ENCODE results near the gene XPO5. TPM values are rescaled to one million over a fixed set of nuclear protein-coding genes. Genes with fewer than 3 reads are reported as not detected.

XPO5 gene
- total and polyA plus RNA-seq, 9 of the 15 experiments (the other 6 are each of a cell fraction or from before 2014, with no cell fraction given): 36.0 to 170 (median 99.1) TPM

DNA sequence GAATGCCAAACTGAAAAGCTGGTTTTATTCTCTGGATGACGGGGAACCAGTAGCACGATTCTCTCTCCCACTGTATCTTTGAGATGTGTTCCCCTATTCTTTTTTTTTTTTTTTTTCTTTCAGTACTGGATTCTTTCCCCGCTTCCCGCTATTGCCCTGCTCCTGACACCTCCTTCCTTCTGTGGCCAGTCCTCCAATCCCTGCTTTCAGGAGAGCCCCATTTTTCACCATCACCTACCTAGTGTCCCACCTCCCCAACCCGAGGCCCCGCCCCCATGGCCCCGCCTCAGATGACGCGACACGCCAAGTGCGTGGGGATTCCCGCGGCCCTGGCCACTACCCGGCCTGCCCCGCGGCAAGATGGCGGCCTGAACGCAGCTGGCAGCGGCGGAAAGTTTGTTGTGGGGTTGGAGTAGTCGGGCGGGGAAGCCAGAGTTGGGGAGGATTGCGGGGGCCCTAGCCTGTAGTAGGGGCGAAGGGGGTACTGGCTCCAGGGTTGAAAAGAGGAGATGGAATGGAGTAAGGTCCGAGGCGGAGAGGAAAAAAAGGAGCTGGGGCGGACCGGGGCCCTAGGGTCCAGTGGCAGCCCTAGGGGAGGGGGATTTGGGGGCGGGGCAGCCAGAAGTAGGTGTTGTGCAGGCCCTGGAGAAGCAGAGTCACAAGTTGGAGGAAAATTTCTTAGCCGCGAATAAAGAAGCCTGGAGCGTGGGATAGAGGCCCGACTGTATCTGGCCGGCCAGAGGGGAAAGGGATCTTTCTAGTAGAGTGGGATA lies 98.4 kb downstream of the XPO5 start, which contains the start of gene TJAP1 (continued):
- TF ChIP-seq HDAC3 (IDR thresholded peaks at IDR 0.05; ENCODE audit: borderline replicate concordance, partially characterized antibody): no peak
- no peak for TF ChIP-seq IFI16 (CRISPR knock-in tag; IDR thresholded peaks at IDR 0.05)
- TF ChIP-seq, protein P1, sequence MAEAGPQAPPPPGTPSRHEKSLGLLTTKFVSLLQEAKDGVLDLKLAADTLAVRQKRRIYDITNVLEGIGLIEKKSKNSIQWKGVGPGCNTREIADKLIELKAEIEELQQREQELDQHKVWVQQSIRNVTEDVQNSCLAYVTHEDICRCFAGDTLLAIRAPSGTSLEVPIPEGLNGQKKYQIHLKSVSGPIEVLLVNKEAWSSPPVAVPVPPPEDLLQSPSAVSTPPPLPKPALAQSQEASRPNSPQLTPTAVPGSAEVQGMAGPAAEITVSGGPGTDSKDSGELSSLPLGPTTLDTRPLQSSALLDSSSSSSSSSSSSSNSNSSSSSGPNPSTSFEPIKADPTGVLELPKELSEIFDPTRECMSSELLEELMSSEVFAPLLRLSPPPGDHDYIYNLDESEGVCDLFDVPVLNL (CRISPR knock-in tag; IDR thresholded peaks at IDR 0.05; ENCODE audit: low read depth): peak; percentile 88
- TF ChIP-seq, protein P2, sequence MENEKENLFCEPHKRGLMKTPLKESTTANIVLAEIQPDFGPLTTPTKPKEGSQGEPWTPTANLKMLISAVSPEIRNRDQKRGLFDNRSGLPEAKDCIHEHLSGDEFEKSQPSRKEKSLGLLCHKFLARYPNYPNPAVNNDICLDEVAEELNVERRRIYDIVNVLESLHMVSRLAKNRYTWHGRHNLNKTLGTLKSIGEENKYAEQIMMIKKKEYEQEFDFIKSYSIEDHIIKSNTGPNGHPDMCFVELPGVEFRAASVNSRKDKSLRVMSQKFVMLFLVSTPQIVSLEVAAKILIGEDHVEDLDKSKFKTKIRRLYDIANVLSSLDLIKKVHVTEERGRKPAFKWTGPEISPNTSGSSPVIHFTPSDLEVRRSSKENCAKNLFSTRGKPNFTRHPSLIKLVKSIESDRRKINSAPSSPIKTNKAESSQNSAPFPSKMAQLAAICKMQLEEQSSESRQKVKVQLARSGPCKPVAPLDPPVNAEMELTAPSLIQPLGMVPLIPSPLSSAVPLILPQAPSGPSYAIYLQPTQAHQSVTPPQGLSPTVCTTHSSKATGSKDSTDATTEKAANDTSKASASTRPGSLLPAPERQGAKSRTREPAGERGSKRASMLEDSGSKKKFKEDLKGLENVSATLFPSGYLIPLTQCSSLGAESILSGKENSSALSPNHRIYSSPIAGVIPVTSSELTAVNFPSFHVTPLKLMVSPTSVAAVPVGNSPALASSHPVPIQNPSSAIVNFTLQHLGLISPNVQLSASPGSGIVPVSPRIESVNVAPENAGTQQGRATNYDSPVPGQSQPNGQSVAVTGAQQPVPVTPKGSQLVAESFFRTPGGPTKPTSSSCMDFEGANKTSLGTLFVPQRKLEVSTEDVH (IDR thresholded peaks at IDR 0.05; ENCODE audit: low read depth, partially characterized antibody): peak; percentile 87
- TF ChIP-seq, protein P3, sequence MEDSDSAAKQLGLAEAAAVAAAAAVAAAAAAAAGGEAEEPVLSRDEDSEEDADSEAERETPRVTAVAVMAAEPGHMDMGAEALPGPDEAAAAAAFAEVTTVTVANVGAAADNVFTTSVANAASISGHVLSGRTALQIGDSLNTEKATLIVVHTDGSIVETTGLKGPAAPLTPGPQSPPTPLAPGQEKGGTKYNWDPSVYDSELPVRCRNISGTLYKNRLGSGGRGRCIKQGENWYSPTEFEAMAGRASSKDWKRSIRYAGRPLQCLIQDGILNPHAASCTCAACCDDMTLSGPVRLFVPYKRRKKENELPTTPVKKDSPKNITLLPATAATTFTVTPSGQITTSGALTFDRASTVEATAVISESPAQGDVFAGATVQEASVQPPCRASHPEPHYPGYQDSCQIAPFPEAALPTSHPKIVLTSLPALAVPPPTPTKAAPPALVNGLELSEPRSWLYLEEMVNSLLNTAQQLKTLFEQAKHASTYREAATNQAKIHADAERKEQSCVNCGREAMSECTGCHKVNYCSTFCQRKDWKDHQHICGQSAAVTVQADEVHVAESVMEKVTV (CRISPR knock-in tag; IDR thresholded peaks at IDR 0.05): no peak
- TF ChIP-seq EHMT2 (IDR thresholded peaks at IDR 0.05): no peak
- TF ChIP-seq BRD9 (IDR thresholded peaks at IDR 0.05; ENCODE audit: low read depth, partially characterized antibody): no peak
- TF ChIP-seq ILK (tag; IDR thresholded peaks at IDR 0.05; ENCODE audit: borderline replicate concordance, low read depth): no peak
- TF ChIP-seq ZNF133 (CRISPR knock-in tag; IDR thresholded peaks at IDR 0.05): no peak
- no peak for TF ChIP-seq ETV6 (IDR thresholded peaks at IDR 0.05; ENCODE audit: borderline replicate concordance in 1 of 2, low read depth in 2 of 2, low read length in 1 of 2)
- TF ChIP-seq ETV6 (CRISPR knock-in tag; IDR thresholded peaks at IDR 0.05; ENCODE audit: borderline replicate concordance): no peak
- no peak for TF ChIP-seq NR4A1 (CRISPR knock-in tag; IDR thresholded peaks at IDR 0.05)
- no peak for TF ChIP-seq NR4A1 (tag; IDR thresholded peaks at IDR 0.05)
- TF ChIP-seq EGR1 (conservative IDR thresholded peaks at IDR 0.05): peak; percentile 59
- no peak for TF ChIP-seq KDM2B (CRISPR knock-in tag; IDR thresholded peaks at IDR 0.05)
- TF ChIP-seq SRSF1 (IDR thresholded peaks at IDR 0.05; ENCODE audit: low read depth, low read length): no peak
- no peak for TF ChIP-seq ZNF583 (CRISPR knock-in tag; IDR thresholded peaks at IDR 0.05)
- TF ChIP-seq, protein P4, sequence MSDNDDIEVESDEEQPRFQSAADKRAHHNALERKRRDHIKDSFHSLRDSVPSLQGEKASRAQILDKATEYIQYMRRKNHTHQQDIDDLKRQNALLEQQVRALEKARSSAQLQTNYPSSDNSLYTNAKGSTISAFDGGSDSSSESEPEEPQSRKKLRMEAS (CRISPR knock-in tag; IDR thresholded peaks at IDR 0.05): 0 out of 2 replicates have a peak, but pooled peaks have one; percentile 11
- TF ChIP-seq RBFOX2 (IDR thresholded peaks at IDR 0.05; ENCODE audit: low read depth, low read length): peak; percentile 97
- TF ChIP-seq HCFC1 (IDR thresholded peaks at IDR 0.05; ENCODE audit: low read depth, low read length): peak; percentile 70
- peak; percentile 58; the same call in 1 of the 2 replicates for TF ChIP-seq SAFB (IDR thresholded peaks at IDR 0.05; ENCODE audit: borderline replicate concordance, low read depth, low read length)
- TF ChIP-seq, protein P5, sequence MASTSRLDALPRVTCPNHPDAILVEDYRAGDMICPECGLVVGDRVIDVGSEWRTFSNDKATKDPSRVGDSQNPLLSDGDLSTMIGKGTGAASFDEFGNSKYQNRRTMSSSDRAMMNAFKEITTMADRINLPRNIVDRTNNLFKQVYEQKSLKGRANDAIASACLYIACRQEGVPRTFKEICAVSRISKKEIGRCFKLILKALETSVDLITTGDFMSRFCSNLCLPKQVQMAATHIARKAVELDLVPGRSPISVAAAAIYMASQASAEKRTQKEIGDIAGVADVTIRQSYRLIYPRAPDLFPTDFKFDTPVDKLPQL (IDR thresholded peaks at IDR 0.05; ENCODE audit: extremely low read depth, insufficient read length): no peak
- no peak for TF ChIP-seq STAT5A (IDR thresholded peaks at IDR 0.05; ENCODE audit: borderline replicate concordance, low read length)
